HepG2 (cell line): Measurements from ENCODE around the gene SRGAP2. TPM values are rescaled to one million over a fixed set of nuclear protein-coding genes. Genes with fewer than 3 reads are reported as not detected.
"Not testable (repeated sequence)": the region's sequence is repeated elsewhere in the genome, so short reads cannot be mapped to it uniquely, and the experiment has no call there.

ENCODE experiments used
- ATAC-seq: fragments of 200-7000 bp; cut with Tn5 transposase; 3 replicates; pipeline ENCODE4 v1.9.1; 2020; ENCODE audit warnings: mild to moderate bottlenecking, moderate library complexity
- BruUV-seq: library from RNA; stranded (reverse); fragments of 400-500 nt; replicated peaks from 2 replicates; lab custom pipeline; 2021; lab: Mats Ljungman, UMichigan
- CTCF ChIA-PET: fragments of 300-600 bp; formaldehyde crosslinking; extraction: SDS; loops from one replicate; lab custom pipeline; 2021; ENCODE audit warnings: low total read pairs, inconsistent platforms, low intra/inter-chr PET ratio; lab: Yijun Ruan, JAX
- POLR2A ChIA-PET: fragments of 350-600 bp; sonication (Branson Sonifier 250); formaldehyde crosslinking; loops from one replicate; lab custom pipeline; 2020; ENCODE audit warnings: antibody characterized with exemption, inconsistent platforms; lab: Yijun Ruan, JAX
- DNase-seq: peaks from one replicate; pipeline ENCODE4 v3.0.0-alpha.2; 2015; ENCODE audit warnings: low spot score
- FAIRE-seq: peaks from 3 replicates; lab custom pipeline; 2011; peaks lifted over from hg19 to GRCh38; lab: Jason Lieb, UNC
- H2AFZ ChIP-seq: one replicate; pipeline ENCODE4 v1.6.1; 2011; ENCODE audit warnings: low read length, inconsistent platforms
- H3K27ac ChIP-seq: fragments of 300-600 bp; 3 replicates; pipeline ENCODE4 v1.8.0; 2011; ENCODE audit warnings: mixed run types, mild to moderate bottlenecking, mixed read lengths, low read length, inconsistent platforms; ENCODE audit not compliant: insufficient read depth; ENCODE audit errors: extremely low read length
- H3K27me3 ChIP-seq, 2 experiments: fragments of 200-600 bp in 1 of 2; 2 replicates in 1 of 2; 3 replicates in 1 of 2; pipeline versions ENCODE4 v1.6.0 to v1.8.0; 2011; ENCODE audit warnings: low read length in 2 of 2, mild to moderate bottlenecking in 2 of 2, moderate library complexity in 2 of 2, inconsistent platforms in 1 of 2; ENCODE audit not compliant: insufficient read depth in 2 of 2, control insufficient read depth in 1 of 2
- H3K36me3 ChIP-seq, 2 experiments: fragments of 200-600 bp in 1 of 2; replicated peaks in 1 of 2; 2 replicates in 1 of 2; 3 replicates in 1 of 2; pipeline versions ENCODE4 v1.5.1 to v1.8.0; 2011; ENCODE audit warnings: low read length in 2 of 2, inconsistent platforms in 1 of 2; ENCODE audit not compliant: insufficient read depth in 2 of 2, control insufficient read depth in 1 of 2
- H3K4me1 ChIP-seq: 2 replicates; pipeline ENCODE4 v1.5.1; 2012; ENCODE audit warnings: low read length, inconsistent platforms; ENCODE audit not compliant: insufficient read depth
- H3K4me2 ChIP-seq: 2 replicates; pipeline ENCODE4 v1.6.0; 2011; ENCODE audit warnings: low read depth, low read length, inconsistent platforms
- H3K4me3 ChIP-seq, 3 experiments: fragments of 200-600 bp in 1 of 3; sonication (generic), shearing (Covaris generic) in 1 of 3; replicated peaks in 1 of 3; 2 replicates each; pipeline ENCODE4 v1.5.1; 2011 to 2016; ENCODE audit warnings: low read length in 3 of 3, inconsistent platforms in 2 of 3, low read depth in 2 of 3, mild to moderate bottlenecking in 2 of 3, control low read depth in 1 of 3, mixed read lengths in 1 of 3; ENCODE audit not compliant: insufficient read depth in 1 of 3
- H3K79me2 ChIP-seq: one replicate; pipeline ENCODE4 v1.6.1; 2011; ENCODE audit warnings: low read length, inconsistent platforms; ENCODE audit not compliant: insufficient read depth
- H3K9ac ChIP-seq: 2 replicates; pipeline ENCODE4 v1.6.0; 2011; ENCODE audit warnings: mild to moderate bottlenecking, low read depth, low read length, inconsistent platforms; ENCODE audit not compliant: insufficient read depth
- H3K9me3 ChIP-seq: 2 replicates; pipeline ENCODE4 v1.5.1; 2012; ENCODE audit warnings: mild to moderate bottlenecking, low read length
- H4K20me1 ChIP-seq: 2 replicates; pipeline ENCODE4 v1.6.0; 2011; ENCODE audit warnings: inconsistent platforms, mild to moderate bottlenecking, low read length, moderate library complexity; ENCODE audit not compliant: insufficient read depth
- WGBS: methylation state at CpG from one replicate; pipeline ENCODE4 v1.1.6; 2017; ENCODE audit warnings: low lambda C conversion rate; 5-methylcytosine and 5-hydroxymethylcytosine counted together
- in situ Hi-C: cut with HindIII; loops from 2 replicates; pipeline ENCODE4 v1.10.0; 2017; ENCODE audit warnings: low pct_unique_long_range_greater_than_20kb; ENCODE audit not compliant: extremely low pct_ligation_motif_present
- intact Hi-C: fragments of 100-400 bp; cut with micrococcal nuclease; formaldehyde crosslinking; loops from one replicate; pipeline ENCODE4 v1.10.0; 2022; ENCODE audit not compliant: unreplicated experiment
- polyA plus RNA-seq, 8 experiments: library from polyadenylated mRNA; depleted of rRNA in 3 of 8; stranded (reverse) in 7 of 8; unstranded in 1 of 8; fragments of >200 nt; fragmentation: Illumina TruSeq in 4 of 8; extraction: Trizol in 4 of 8; gene quantifications; 2 replicates each; pipeline versions ENCODE4 v1.2.1 to v1.2.3, GENCODE V29; 2011 to 2016; ENCODE audit warnings: low read depth in 4 of 8, missing spikeins in 1 of 8, mixed read lengths in 1 of 8; ENCODE audit not compliant: insufficient read depth in 1 of 8
- total RNA-seq, 5 experiments: library from RNA; depleted of rRNA; stranded (reverse); fragments of >200 nt; fragmentation: Illumina TruSeq; extraction: Trizol; gene quantifications; 2 replicates each; pipeline ENCODE4 v1.2.3, GENCODE V29; 2016; ENCODE audit warnings: low read depth in 1 of 5

Gene SRGAP2
- total and polyA plus RNA-seq, 2 of the 13 experiments (the other 11 are each of a cell fraction or from before 2014, with no cell fraction given): 11.5 to 24.0 TPM

- BruUV-seq, CTCF ChIA-PET: not testable (repeated sequence)
These were observed 17.6 kb upstream of the SRGAP2 start for GRCh38 chr1:206185778-206186177.

GRCh38 chr1:206186826-206187225, 16.5 kb upstream of the SRGAP2 start:
- CTCF ChIA-PET, FAIRE-seq: not testable (repeated sequence)

More at GRCh38 chr1:206185778-206186177, 17.6 kb upstream of the SRGAP2 start:
- ATAC-seq, H4K20me1 ChIP-seq, H3K9ac ChIP-seq, H3K9me3 ChIP-seq, H3K4me1 ChIP-seq, H3K4me3 ChIP-seq, POLR2A ChIA-PET, in situ Hi-C loops, H2AFZ ChIP-seq, FAIRE-seq, H3K4me2 ChIP-seq, intact Hi-C loops, H3K36me3 ChIP-seq, H3K27me3 ChIP-seq, H3K27ac ChIP-seq, H3K79me2 ChIP-seq, DNase-seq: not testable (repeated sequence)
- no CpG with 5 or more reads among the region's 3 CpGs for WGBS

GRCh38 chr1:206195182-206195581, 8.2 kb upstream of the SRGAP2 start:
- DNase-seq, H3K27ac ChIP-seq, ATAC-seq, in situ Hi-C loops, H3K27me3 ChIP-seq, H3K4me2 ChIP-seq, H3K79me2 ChIP-seq, H4K20me1 ChIP-seq, intact Hi-C loops, H3K9me3 ChIP-seq, H3K4me3 ChIP-seq, H3K9ac ChIP-seq, H3K4me1 ChIP-seq, CTCF ChIA-PET, H2AFZ ChIP-seq, POLR2A ChIA-PET, H3K36me3 ChIP-seq, FAIRE-seq: not testable (repeated sequence)
- WGBS: no CpG with 5 or more reads among the region's 2 CpGs
- BruUV-seq: TSS peak; percentile 35

More at GRCh38 chr1:206186826-206187225, 16.5 kb upstream of the SRGAP2 start:
- H3K79me2 ChIP-seq, H3K9ac ChIP-seq, POLR2A ChIA-PET, in situ Hi-C loops, H3K27me3 ChIP-seq, H3K9me3 ChIP-seq, H3K4me2 ChIP-seq, H3K36me3 ChIP-seq, DNase-seq, H2AFZ ChIP-seq, BruUV-seq, ATAC-seq, H3K4me3 ChIP-seq, H4K20me1 ChIP-seq, H3K4me1 ChIP-seq, intact Hi-C loops, H3K27ac ChIP-seq: not testable (repeated sequence)
- 96% methylated on average over 3 of the region's 4 CpGs for WGBS

DNA sequence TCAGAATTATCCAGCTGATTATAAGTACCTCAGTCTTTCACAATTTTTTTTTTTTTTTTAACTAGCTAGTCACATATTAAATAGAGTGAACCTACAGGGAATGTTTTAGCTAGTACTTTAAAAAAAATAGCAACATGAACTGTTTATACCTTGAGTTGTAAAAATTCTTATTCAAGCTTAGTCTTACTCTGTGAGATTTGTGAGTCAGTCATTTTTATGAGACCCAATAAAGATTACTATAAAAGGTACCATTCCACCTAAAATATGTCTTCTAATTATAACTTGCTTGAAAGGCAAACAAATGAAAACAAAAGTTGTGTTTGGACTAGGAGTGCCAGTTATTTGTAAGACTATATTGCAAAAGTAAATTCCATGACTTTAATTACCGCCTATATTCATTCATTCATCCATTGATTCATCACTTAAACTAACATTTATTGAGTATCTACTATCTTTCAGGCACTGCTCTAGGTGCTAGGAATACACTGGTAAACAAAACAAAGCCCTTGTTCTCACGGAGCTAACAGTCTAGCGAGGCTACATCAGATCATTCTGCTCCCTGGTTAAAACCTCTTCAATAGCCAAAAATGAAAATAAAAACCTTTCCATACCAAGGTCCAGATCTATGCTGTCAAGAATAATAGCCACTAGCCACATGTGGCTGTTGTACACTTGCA, 6.5 kb upstream of the SRGAP2 start:
- H3K4me3 ChIP-seq, in situ Hi-C loops, intact Hi-C loops, H3K36me3 ChIP-seq, ATAC-seq, CTCF ChIA-PET, DNase-seq, H3K9me3 ChIP-seq, POLR2A ChIA-PET, H2AFZ ChIP-seq, BruUV-seq, H3K4me1 ChIP-seq, H3K27ac ChIP-seq, H3K9ac ChIP-seq, H3K27me3 ChIP-seq, FAIRE-seq, H3K4me2 ChIP-seq, H3K79me2 ChIP-seq, H4K20me1 ChIP-seq: not testable (repeated sequence)
- 55% methylated on average over 2 of the region's 3 CpGs for WGBS
